Peyer's patch (tissue), 4 donors: ENCODE results near the gene ARHGAP35.
"Not testable (repeated sequence)": the region's sequence is repeated elsewhere in the genome, so short reads cannot be mapped to it uniquely, and the experiment has no call there.

Experiments used
- CTCF ChIP-seq, 6 experiments: fragments of 450-650 bp in 4 of 6; fragments of 200-600 bp in 2 of 6; sonication (generic) in 1 of 6; IDR thresholded peaks; one replicate each; pipeline ENCODE4 v1.5.1; 2017 to 2019; ENCODE audit warnings: antibody characterized with exemption in 6 of 6, mild to moderate bottlenecking in 3 of 6, moderate library complexity in 1 of 6
- POLR2A ChIP-seq, 2 donors: fragments of 450-650 bp; IDR thresholded peaks; one replicate each; pipeline ENCODE4 v1.5.1; 2017; ENCODE audit warnings: antibody characterized with exemption in 2 of 2, mild to moderate bottlenecking in 2 of 2, moderate library complexity in 2 of 2

- TF ChIP-seq CTCF, POLR2A (IDR thresholded peaks at IDR 0.05): not testable (repeated sequence)
These were observed 38.4 kb upstream of the ARHGAP35 start for GRCh38 chr19:46822410-46822787.
